Stimulated activated naive CD8-positive, alpha-beta T cell treated with anti-CD3 and anti-CD28 coated beads, Interleukin-15, Interleukin-2, amounts not matched to agents 100 ng/mL and 50 ng/mL, for 24 hours (primary cell): ENCODE measurements around the gene BANK1.
"Not testable (repeated sequence)": the region's sequence is repeated elsewhere in the genome, so short reads cannot be mapped to it uniquely, and the experiment has no call there.

Experiments
- H3K27ac Mint-ChIP-seq: one replicate; pipeline ENCODE4 v1.8.0; 2021; ENCODE audit warnings: mild to moderate bottlenecking, mixed read lengths
- H3K27me3 Mint-ChIP-seq: one replicate; pipeline ENCODE4 v1.8.0; 2021; ENCODE audit warnings: mixed read lengths
- H3K36me3 Mint-ChIP-seq: one replicate; pipeline ENCODE4 v1.8.0; 2021; ENCODE audit warnings: low read depth, mixed read lengths
- H3K4me1 Mint-ChIP-seq: one replicate; pipeline ENCODE4 v1.8.0; 2021; ENCODE audit warnings: low read depth, mixed read lengths
- H3K4me3 Mint-ChIP-seq: one replicate; pipeline ENCODE4 v1.8.0; 2021; ENCODE audit warnings: mild to moderate bottlenecking, mixed read lengths
- H3K9me3 Mint-ChIP-seq: one replicate; pipeline ENCODE4 v1.8.0; 2021; ENCODE audit warnings: mixed read lengths

BANK1 gene

DNA sequence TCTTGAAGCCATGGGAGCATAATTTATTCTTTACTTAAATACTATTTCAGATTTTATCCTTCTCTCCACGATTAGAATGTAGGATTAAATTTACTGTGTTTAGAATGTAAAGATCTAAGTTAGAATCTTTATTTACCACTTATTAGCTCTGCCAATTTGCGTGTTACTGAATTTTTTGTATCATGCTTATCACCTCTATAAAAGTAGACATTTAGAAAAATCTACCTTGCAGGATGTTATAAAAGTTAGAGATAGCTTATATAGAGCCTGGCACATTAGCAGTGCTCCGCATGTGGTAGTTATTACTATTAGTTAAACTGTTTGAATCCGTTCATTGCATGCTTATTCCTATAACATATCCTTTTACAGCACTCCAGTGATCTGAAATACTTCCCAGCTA, 97.9 kb downstream of the BANK1 start:
- H3K4me1 Mint-ChIP-seq = no peaks in the 10 kb centered on the region
- H3K4me3 Mint-ChIP-seq = no peak overlapping the region
- H3K27me3 Mint-ChIP-seq = no peaks in the 10 kb centered on the region
- no peak overlapping the region for H3K27ac Mint-ChIP-seq
- no peaks in the 10 kb centered on the region for H3K9me3 Mint-ChIP-seq
- H3K36me3 Mint-ChIP-seq = peaks cover 10% of the 10 kb centered on the region

DNA sequence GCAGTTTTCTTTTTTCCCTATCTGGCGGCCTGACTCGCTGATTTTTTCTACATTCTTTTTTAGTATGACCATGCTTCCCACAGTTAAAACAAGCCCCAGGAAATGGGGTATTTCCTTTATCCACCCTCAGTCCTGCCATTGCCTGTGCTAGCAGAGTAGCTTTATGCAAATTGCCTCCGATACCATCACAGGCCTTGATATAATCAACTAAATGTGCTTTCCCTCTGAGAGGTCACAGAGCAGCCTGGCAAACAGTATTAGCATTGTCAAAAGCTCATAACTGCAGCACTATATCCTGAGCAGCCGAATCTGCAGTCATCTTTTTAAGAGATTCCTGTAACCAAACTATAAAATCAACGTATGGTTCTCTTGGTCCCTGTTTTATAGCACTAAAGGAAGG, 115.0 kb downstream of the BANK1 start:
- H3K4me1 Mint-ChIP-seq, H3K4me3 Mint-ChIP-seq, H3K27me3 Mint-ChIP-seq, H3K9me3 Mint-ChIP-seq, H3K27ac Mint-ChIP-seq, H3K36me3 Mint-ChIP-seq: not testable (repeated sequence)

DNA sequence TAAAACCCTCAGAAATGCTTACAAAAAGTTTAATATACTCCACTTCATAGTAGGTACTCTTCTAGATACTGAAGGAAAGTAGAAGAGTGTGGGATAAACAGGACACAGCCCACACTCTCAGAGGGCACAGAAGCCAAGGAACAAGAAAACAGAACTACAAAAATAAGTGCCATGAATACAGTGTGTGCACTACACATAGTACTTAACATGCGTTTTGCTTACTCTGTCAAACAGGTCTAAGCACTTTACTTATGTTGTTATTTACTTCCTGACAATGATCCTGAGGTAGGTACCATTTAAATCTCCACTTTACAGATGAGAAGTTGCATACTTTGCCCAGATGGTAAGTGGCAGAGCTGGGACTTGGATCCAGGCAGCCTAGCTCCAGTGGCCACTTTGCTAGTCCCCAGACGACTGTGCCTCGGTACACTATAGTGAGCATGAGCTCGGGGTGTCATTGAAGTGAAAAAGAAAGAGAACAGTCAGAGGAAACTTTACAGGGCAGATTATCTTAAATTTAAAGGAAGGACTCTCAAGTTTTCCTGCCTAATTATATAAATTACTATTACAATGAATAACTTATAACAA, 120.3 kb downstream of the BANK1 start:
- no peaks in the 10 kb centered on the region for H3K4me1 Mint-ChIP-seq
- H3K4me3 Mint-ChIP-seq = no peak overlapping the region
- H3K9me3 Mint-ChIP-seq = peaks cover 7% of the 10 kb centered on the region
- H3K36me3 Mint-ChIP-seq = no peaks in the 10 kb centered on the region
- H3K27me3 Mint-ChIP-seq = no peaks in the 10 kb centered on the region
- H3K27ac Mint-ChIP-seq = no peak overlapping the region

DNA sequence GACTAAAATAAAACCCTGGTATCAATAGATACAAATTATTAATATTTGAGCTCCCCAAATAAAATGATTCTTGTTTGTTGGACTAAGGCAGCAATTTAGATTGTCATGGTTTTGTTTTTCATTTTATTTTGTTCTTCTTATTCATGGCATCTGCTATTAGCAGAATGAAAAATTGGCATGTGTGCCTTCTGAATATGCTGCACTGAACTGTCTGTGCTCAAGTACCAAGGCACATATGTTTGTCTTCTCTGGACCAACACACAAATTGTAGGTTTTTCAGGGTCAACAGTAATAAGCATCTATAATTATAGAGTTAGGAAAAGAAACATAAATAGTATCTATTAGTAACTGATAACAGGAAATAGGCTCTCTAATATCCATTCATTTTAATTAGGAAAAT, 121.1 kb downstream of the BANK1 start:
- no peak overlapping the region for H3K27ac Mint-ChIP-seq
- no peaks in the 10 kb centered on the region for H3K27me3 Mint-ChIP-seq
- peaks cover 7% of the 10 kb centered on the region for H3K9me3 Mint-ChIP-seq
- no peak overlapping the region for H3K4me3 Mint-ChIP-seq
- no peaks in the 10 kb centered on the region for H3K4me1 Mint-ChIP-seq
- H3K36me3 Mint-ChIP-seq = no peaks in the 10 kb centered on the region

GRCh38 chr4:101914761-101915160, 124.2 kb downstream of the BANK1 start:
- Mint-ChIP-seq H3K27ac (no peak overlapping the region), H3K4me1 (no peaks in the 10 kb centered on the region), H3K27me3 (no peaks in the 10 kb centered on the region), H3K4me3 (no peak overlapping the region), H3K9me3 (peaks cover 7% of the 10 kb centered on the region), H3K36me3 (no peaks in the 10 kb centered on the region)

GRCh38 chr4:101919373-101919977, 128.9 kb downstream of the BANK1 start:
- Mint-ChIP-seq H3K4me1 (no peaks in the 10 kb centered on the region), H3K27ac (no peak overlapping the region), H3K4me3 (no peak overlapping the region), H3K36me3 (no peaks in the 10 kb centered on the region), H3K27me3 (no peaks in the 10 kb centered on the region), H3K9me3 (no peaks in the 10 kb centered on the region)

GRCh38 chr4:101921370-101921769, 130.8 kb downstream of the BANK1 start:
- Mint-ChIP-seq H3K9me3 (no peaks in the 10 kb centered on the region), H3K27ac (no peak overlapping the region), H3K36me3 (no peaks in the 10 kb centered on the region), H3K4me1 (no peaks in the 10 kb centered on the region), H3K27me3 (no peaks in the 10 kb centered on the region), H3K4me3 (no peak overlapping the region)

GRCh38 chr4:101931619-101932018, 141.1 kb downstream of the BANK1 start:
- peak overlapping the region; percentile 59 for H3K27ac Mint-ChIP-seq

DNA sequence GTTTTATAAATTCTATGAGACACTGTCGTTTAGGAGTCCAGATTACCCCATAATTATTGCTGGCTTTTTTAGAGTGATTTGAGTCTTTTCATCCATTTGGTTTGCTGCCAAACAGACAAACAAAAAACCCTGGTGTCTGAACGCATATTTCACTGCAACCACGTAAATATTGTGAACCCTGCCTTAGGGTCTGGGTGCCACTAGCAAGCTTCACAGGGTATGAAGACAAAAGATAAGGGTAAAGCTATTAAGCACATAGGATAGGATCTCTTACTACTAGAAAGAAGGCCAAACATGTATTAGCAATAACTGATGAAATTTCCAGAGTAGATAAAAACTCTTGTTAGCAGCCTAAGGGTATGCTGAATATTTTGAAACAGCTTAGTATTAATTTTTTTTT, 143.3 kb downstream of the BANK1 start:
- Mint-ChIP-seq H3K36me3 (no peaks in the 10 kb centered on the region), H3K9me3 (peaks cover 4% of the 10 kb centered on the region), H3K4me1 (no peaks in the 10 kb centered on the region), H3K27me3 (no peaks in the 10 kb centered on the region), H3K4me3 (no peak overlapping the region), H3K27ac (no peak overlapping the region)

More at GRCh38 chr4:101931619-101932018, 141.1 kb downstream of the BANK1 start:
- peaks cover 1% of the 10 kb centered on the region for H3K9me3 Mint-ChIP-seq
- H3K4me3 Mint-ChIP-seq = no peak overlapping the region
- H3K4me1 Mint-ChIP-seq = no peaks in the 10 kb centered on the region
- no peaks in the 10 kb centered on the region for H3K36me3 Mint-ChIP-seq
- H3K27me3 Mint-ChIP-seq = no peaks in the 10 kb centered on the region

DNA sequence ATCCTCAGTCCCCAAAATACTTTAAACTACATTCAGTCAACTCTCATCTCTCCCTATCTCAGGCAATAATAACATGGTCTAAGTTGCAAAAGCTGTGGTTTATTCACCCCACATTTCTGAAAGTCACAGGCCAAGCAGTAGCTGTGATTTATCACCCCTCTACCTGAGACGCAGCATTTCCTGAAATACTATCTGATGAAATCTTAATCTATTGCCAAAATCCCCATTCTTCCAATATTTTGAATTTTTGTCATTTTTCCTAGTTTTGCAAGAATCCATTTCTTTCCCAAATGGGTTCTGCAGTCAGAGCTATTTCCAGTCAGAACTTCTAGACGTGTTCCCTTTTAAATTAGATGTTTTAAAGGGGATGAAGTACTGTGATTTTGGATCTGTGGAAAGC, 148.3 kb downstream of the BANK1 start:
- H3K9me3 Mint-ChIP-seq = peaks cover 4% of the 10 kb centered on the region
- no peaks in the 10 kb centered on the region for H3K27me3 Mint-ChIP-seq
- H3K4me1 Mint-ChIP-seq = no peaks in the 10 kb centered on the region
- H3K4me3 Mint-ChIP-seq = no peak overlapping the region
- no peak overlapping the region for H3K27ac Mint-ChIP-seq
- H3K36me3 Mint-ChIP-seq = no peaks in the 10 kb centered on the region

GRCh38 chr4:101941816-101942358, 151.4 kb downstream of the BANK1 start:
- Mint-ChIP-seq H3K4me1 (no peaks in the 10 kb centered on the region), H3K36me3 (no peaks in the 10 kb centered on the region), H3K4me3 (no peak overlapping the region), H3K9me3 (no peaks in the 10 kb centered on the region), H3K27me3 (no peaks in the 10 kb centered on the region), H3K27ac (no peak overlapping the region)

- Mint-ChIP-seq H3K27me3 (no peaks in the 10 kb centered on the region), H3K4me1 (no peaks in the 10 kb centered on the region), H3K36me3 (no peaks in the 10 kb centered on the region), H3K4me3 (no peak overlapping the region), H3K9me3 (no peaks in the 10 kb centered on the region), H3K27ac (no peak overlapping the region)
Observed at GRCh38 chr4:101942891-101943290, 152.4 kb downstream of the BANK1 start.

GRCh38 chr4:101944649-101945048, 154.1 kb downstream of the BANK1 start:
- Mint-ChIP-seq H3K36me3 (no peaks in the 10 kb centered on the region), H3K4me1 (no peaks in the 10 kb centered on the region), H3K9me3 (no peaks in the 10 kb centered on the region), H3K4me3 (no peak overlapping the region), H3K27me3 (no peaks in the 10 kb centered on the region), H3K27ac (no peak overlapping the region)

DNA sequence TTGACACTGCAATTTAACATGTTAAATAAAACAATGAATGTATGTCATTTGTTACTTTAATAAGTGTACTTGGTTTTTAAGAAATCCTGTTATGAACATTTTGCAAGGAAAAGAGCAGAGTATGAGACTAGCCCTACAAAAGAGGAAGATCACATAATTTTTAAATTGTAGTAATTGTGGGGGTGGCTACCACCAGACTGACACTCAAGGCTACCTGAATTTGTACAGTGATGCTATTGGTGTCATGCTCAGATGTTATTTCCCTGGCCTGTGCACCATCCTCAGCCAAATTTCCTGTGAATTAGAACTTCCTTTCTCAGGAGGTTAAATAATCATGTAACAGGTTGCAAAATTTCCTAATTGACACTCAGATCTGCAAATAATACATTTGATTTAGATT, 157.5 kb downstream of the BANK1 start:
- H3K27ac Mint-ChIP-seq = no peak overlapping the region
- H3K36me3 Mint-ChIP-seq = no peaks in the 10 kb centered on the region
- no peaks in the 10 kb centered on the region for H3K27me3 Mint-ChIP-seq
- H3K9me3 Mint-ChIP-seq = no peaks in the 10 kb centered on the region
- H3K4me1 Mint-ChIP-seq = no peaks in the 10 kb centered on the region
- no peak overlapping the region for H3K4me3 Mint-ChIP-seq

DNA sequence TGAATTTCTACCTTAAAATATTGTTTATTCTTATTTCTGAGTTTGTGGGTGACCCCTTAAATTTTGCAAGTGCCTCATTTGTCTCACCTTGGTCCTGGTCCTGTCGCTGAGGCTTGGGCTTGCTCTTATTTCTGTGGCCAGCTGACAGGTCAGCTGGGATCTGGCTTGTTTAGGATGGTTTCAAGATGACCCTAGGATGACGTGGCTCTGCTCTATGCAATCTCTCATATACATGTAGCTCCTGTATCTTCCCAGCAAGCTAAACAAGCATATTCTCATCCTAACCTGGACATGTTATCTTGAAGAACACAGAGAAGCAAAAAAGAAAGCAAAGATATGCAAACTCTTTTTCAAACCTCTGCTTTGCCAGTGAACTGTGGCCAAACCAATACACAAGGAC, 158.4 kb downstream of the BANK1 start:
- Mint-ChIP-seq H3K4me1 (no peaks in the 10 kb centered on the region), H3K27ac (no peak overlapping the region), H3K4me3 (no peak overlapping the region), H3K27me3 (no peaks in the 10 kb centered on the region), H3K9me3 (no peaks in the 10 kb centered on the region), H3K36me3 (no peaks in the 10 kb centered on the region)
